Retinal pigment epithelial cell (primary cell): ENCODE results near the gene ZNF660.
"Not testable (repeated sequence)": the region's sequence is repeated elsewhere in the genome, so short reads cannot be mapped to it uniquely, and the experiment has no call there.

Experiments
- DNase-seq: peaks from one replicate; pipeline ENCODE4 v3.0.0-alpha.2; 2010; ENCODE audit warnings: low read depth
- H3K4me3 ChIP-seq: 2 replicates; pipeline ENCODE4 v1.5.1; 2011; ENCODE audit warnings: mild to moderate bottlenecking, low read length, control low read depth, moderate library complexity
- TF ChIP-seq, protein P1 (sequence below): conservative IDR thresholded peaks from 2 replicates; pipeline ENCODE4 v1.5.1; 2011; ENCODE audit warnings: low read depth, low read length, control low read depth, inconsistent platforms

Gene ZNF660

DNA sequence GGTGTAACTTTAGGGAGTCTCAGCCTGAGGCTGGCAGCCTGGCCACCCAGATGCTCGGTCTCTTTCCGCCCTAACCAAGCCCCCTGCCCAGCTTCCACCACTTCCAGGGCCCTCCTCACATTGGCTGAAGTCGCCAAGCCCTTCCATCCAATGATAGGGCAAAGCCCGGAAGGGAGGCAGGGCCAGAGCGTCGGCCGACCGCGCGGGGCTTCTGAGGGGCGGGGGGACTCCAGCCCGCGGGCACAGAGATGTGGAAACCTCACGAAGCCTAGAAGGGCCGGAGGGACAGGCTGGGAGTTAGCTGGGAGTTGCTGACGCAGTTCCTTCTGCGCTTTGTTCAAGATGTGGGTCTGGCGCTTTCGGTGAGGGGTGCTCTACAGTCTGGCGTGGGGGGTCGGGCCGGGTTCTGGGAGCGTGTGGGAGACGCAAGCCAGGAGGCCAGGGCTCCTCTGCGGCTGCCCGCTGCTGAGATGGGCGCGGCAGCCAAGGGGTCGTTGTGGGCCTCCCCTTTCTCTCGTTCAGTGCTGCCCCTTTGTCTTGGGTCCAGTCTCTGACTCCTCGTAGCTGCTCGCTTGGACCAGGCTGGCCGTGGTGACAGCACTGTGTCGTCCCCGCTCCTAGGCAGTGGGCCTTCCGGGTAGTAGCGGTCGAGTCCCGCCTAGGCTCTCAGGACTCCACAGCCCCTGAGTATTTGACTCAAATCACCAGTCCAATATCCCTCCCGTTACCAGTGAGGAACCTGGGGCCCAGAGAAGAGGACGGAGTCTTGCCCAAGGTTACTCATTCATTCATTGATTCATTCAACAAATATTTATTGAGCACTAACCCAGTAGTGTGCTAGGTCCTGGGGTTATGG, at the start of gene ZNF660:
TSS of gene ZNF660 (plus strand) at position 319 of the 856 bp plus-strand sequence. CDS start 9,230 bp downstream, outside the sequence.
- peak; percentile 44 for DNase-seq
- TF ChIP-seq, protein P1, sequence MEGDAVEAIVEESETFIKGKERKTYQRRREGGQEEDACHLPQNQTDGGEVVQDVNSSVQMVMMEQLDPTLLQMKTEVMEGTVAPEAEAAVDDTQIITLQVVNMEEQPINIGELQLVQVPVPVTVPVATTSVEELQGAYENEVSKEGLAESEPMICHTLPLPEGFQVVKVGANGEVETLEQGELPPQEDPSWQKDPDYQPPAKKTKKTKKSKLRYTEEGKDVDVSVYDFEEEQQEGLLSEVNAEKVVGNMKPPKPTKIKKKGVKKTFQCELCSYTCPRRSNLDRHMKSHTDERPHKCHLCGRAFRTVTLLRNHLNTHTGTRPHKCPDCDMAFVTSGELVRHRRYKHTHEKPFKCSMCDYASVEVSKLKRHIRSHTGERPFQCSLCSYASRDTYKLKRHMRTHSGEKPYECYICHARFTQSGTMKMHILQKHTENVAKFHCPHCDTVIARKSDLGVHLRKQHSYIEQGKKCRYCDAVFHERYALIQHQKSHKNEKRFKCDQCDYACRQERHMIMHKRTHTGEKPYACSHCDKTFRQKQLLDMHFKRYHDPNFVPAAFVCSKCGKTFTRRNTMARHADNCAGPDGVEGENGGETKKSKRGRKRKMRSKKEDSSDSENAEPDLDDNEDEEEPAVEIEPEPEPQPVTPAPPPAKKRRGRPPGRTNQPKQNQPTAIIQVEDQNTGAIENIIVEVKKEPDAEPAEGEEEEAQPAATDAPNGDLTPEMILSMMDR, result no peak
- H3K4me3 ChIP-seq, result peak within 1 kb of the TSS; percentile 78

DNA sequence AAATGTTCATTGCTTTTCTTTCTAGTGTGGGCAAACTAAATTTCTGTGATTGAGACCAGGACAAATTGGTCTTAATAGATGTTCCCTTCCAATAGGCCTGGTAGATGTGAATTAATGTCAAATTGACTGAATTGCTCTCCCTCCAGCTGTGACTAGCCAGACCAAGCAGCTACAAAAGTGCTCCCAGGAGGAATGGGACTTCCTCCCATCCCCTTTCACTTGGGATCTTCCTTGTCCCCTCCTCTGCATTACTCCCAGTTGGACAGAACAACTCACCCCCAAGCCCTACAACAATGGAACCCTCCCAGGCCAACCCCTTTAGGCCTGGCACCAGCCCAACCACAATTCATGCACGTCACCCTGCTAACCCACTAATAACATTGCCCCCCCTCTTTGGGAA, 49.4 kb upstream of the ZNF660 start:
- TF ChIP-seq, protein P1, result no peak
- DNase-seq, result no peak
- no peak overlapping the region for H3K4me3 ChIP-seq

DNA sequence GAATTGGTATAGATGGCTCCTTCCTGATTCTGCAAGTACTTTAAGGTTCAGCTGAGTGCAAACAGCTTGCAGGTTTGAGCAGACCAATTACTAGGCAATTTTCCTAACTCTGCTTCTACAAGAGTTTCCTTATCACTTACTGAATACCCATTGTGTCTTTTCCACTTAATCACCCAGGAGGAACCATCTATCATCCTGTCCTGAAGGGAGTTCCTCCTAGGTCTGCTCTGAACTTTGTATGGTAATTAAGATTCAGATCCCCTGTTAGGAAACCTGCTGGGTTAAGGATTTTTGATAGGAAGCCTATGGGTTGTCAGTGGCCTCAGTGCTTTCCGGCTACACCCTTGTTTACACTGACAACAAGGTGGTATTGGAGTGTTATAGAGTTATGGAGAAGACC, 40.0 kb upstream of the ZNF660 start:
- not testable (repeated sequence) for DNase-seq, H3K4me3 ChIP-seq

DNA sequence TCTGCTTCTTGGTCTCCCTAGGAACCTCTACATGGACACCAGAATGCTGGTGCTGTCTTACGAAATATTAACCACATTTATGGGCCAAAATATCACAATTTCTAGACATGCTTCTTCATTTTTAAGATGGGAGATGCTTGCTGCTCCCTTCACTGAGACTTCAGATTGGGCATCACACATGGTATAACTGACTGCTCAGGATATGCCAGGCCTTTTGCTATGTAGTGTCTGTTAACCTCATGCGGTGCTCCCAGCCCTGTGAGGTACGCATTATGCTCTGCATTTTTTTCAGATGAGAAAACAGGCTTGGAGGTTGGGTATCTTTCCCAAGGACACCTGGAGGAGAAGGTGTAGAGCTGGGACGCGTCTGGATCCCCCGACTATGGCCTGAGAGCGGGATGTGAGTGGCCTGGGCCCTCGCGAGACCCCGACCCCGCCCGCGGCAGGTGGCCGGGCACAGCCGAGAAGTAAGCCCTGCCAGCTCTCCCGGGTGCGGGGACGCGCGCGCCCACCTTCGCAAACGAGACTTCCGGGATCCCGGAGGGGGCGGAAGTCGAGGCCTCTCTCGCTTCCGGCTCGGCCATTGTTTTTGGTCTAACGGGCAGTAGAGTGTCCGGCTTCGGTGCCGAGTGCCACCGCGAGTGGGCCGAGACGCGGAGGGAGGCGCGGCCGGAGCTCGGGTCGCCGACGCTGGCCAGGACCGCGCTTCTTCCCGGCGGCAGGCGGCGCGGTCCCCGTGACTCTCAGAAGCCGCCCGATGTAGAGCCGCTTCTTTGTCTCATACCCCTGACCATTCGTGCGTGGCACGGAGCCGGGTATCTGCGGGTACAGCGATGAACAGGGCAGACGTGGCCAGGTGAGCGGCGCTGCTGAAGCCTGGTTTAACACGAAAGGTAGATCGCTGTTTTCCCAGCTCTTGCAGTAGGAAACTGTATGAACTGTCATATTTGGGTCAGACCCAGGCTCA, 29.9 kb upstream of the ZNF660 start, which contains the start of gene ZKSCAN7:
TSS of gene ZKSCAN7 (plus strand) at position 568 of the 967 bp plus-strand sequence. CDS start 1,855 bp downstream, outside the sequence.
- no peak for DNase-seq
- TF ChIP-seq, protein P1, result no peak
- peak within 1 kb of the TSS; percentile 94 for H3K4me3 ChIP-seq

DNA sequence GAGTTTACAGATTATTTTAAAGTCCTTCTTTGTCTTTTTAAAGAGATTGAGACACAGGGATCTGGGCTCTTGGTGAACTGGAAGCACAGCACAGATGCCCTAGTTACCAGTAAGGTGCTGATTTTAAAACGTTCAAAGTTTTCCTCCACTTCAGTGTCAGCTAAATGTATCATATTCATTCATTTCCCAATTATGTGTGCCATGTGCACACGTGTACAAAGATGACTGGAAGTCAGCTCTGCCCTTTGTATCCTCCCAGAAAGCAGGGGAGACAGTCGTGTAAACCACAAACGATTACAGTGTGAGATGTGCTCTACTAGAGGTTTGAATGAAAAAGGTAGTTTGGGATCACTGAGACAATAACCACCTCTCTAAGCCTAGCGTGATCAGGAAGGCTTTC, 29.0 kb upstream of the ZNF660 start:
- H3K4me3 ChIP-seq, result peak overlapping the region; percentile 94
- DNase-seq, result no peak
- TF ChIP-seq, protein P1, result no peak

DNA sequence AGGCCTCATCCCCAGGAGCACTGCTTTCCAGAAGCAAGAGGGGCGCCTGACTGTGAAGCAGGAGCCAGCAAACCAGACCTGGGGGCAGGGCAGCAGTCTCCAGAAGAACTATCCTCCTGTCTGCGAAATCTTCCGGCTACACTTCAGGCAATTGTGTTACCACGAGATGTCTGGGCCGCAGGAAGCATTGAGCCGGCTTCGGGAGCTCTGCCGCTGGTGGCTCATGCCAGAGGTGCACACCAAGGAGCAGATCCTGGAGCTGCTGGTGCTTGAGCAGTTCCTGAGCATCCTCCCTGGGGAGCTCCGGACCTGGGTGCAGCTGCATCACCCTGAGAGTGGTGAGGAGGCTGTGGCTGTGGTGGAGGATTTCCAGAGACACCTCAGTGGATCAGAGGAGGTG, 27.7 kb upstream of the ZNF660 start:
- DNase-seq, result no peak
- no peak overlapping the region for H3K4me3 ChIP-seq
- TF ChIP-seq, protein P1, result no peak

DNA sequence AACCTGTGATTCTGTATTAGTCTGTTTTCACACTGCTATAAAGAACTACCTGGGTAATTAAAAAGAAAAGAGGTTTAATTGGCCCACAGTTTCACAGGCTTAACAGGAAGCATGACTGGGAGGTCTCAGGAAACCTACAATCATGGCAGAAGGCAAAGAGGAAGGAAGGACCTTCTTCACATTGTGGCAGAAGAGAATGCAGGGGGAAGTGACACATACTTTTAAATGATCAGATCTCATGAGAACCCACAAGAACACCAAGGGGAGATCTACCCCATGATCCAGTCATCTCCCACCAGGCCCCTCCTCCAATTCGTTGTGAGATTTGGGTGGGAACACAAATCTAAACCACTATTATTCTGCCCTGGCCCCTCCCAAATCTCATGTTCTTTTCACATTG, 23.7 kb upstream of the ZNF660 start:
- no peak overlapping the region for H3K4me3 ChIP-seq
- DNase-seq, result no peak
- TF ChIP-seq, protein P1, result no peak
